Measurements from ENCODE around the gene FAM149B1. TPM values are rescaled to one million over a fixed set of nuclear protein-coding genes. Genes with fewer than 3 reads are reported as not detected.

The FAM149B1 gene
- polyA plus RNA-seq (44.4 and 53.5 TPM in 2 replicates), polyA minus RNA-seq (43.6 and 46.0 TPM in 2 replicates)

DNA sequence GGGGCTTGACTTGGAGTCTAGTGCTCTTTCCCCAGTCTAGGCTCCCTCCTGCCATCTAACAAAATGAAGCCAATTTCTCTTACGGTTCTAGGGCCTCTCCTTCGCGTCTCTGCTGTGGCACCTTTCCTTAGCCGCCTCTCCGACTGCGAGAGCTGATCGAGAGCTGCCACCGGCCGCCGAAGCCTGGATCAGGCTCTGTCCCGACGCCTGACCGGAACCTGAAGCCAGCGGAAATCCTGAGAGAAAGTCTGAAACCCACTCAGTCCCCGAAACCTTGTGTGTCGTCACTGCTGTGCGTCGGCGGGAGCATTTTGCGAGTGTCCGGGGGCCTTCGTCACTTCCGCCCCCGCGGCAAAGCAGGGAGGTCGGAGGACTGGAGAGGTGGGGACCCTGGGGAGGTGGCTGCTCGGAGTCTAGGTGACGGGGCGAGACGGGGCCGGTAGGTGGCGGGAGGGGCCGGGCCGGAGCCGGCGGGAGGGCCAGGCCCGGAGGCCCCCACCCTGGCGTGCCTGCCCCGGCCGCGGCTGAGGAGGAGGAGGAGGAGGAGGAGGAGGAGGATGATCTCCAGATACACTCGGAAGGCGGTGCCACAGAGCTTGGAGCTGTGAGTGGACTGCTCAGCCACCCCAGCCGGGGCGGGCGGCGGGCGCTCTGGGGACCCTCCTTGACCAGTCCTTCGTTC is at the start of gene FAM149B1, which contains the start of gene ECD:
TSS of gene FAM149B1 (plus strand) at position 337 of the 682 bp plus-strand sequence. CDS start at position 558, 221 bp downstream.
TSS of gene ECD (minus strand) at position 226 of the 682 bp plus-strand sequence. CDS start 4,071 bp downstream, outside the sequence.
- Histone ChIP-seq H2AFZ (ENCODE audit: low read depth, low read length) (peak within 1 kb of the TSS; percentile 85), H4K20me1 (ENCODE audit: insufficient read depth) (no peaks in the 10 kb centered on the region), H3K9me3 (ENCODE audit: low read length) (no peaks in the 10 kb centered on the region), H3K4me3 (ENCODE audit: low read length) (peak within 1 kb of the TSS; percentile 90), H3K27ac (ENCODE audit: low read length) (peak within 1 kb of the TSS; percentile 98), H3K9me2 (ENCODE audit: insufficient read depth, low read length) (no peaks in the 10 kb centered on the region), H3K27me3 (ENCODE audit: insufficient read depth, low read depth, low read length) (no peaks in the 10 kb centered on the region), H3K79me2 (replicated peaks; ENCODE audit: insufficient read depth, low read length) (peaks cover 48% of the 10 kb centered on the region), H3F3A (ENCODE audit: insufficient read depth, low read length, poor library complexity, severe bottlenecking) (peaks cover 5% of the 10 kb centered on the region), H3K4me2 (ENCODE audit: low read length) (peak within 1 kb of the TSS; percentile 94), H3K9ac (ENCODE audit: low read length) (peak within 1 kb of the TSS; percentile 97), H3K36me3 (ENCODE audit: insufficient read depth, low read length) (peaks cover 3% of the 10 kb centered on the region)
- TF ChIP-seq SMC3 (conservative IDR thresholded peaks at IDR 0.05; ENCODE audit: poor library complexity) (no peak), POLR2AphosphoS5 (IDR thresholded peaks at IDR 0.05) (peak; percentile 98), EZH2 (IDR thresholded peaks at IDR 0.05; ENCODE audit: borderline replicate concordance, insufficient read depth, low read length, poor library complexity, severe bottlenecking) (no peak), MXI1 (conservative IDR thresholded peaks at IDR 0.05; ENCODE audit: poor library complexity, severe bottlenecking) (peak; percentile 68), EP300 (conservative IDR thresholded peaks at IDR 0.05; ENCODE audit: poor library complexity, severe bottlenecking) (peak; percentile 73), RAD21 (conservative IDR thresholded peaks at IDR 0.05) (no peak), TAF1 (IDR thresholded peaks at IDR 0.05; ENCODE audit: low read depth) (peak; percentile 92)
- TF ChIP-seq, protein P1, sequence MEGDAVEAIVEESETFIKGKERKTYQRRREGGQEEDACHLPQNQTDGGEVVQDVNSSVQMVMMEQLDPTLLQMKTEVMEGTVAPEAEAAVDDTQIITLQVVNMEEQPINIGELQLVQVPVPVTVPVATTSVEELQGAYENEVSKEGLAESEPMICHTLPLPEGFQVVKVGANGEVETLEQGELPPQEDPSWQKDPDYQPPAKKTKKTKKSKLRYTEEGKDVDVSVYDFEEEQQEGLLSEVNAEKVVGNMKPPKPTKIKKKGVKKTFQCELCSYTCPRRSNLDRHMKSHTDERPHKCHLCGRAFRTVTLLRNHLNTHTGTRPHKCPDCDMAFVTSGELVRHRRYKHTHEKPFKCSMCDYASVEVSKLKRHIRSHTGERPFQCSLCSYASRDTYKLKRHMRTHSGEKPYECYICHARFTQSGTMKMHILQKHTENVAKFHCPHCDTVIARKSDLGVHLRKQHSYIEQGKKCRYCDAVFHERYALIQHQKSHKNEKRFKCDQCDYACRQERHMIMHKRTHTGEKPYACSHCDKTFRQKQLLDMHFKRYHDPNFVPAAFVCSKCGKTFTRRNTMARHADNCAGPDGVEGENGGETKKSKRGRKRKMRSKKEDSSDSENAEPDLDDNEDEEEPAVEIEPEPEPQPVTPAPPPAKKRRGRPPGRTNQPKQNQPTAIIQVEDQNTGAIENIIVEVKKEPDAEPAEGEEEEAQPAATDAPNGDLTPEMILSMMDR (IDR thresholded peaks at IDR 0.05; ENCODE audit: poor library complexity, severe bottlenecking) = peak; percentile 53
- TF ChIP-seq, protein P2, sequence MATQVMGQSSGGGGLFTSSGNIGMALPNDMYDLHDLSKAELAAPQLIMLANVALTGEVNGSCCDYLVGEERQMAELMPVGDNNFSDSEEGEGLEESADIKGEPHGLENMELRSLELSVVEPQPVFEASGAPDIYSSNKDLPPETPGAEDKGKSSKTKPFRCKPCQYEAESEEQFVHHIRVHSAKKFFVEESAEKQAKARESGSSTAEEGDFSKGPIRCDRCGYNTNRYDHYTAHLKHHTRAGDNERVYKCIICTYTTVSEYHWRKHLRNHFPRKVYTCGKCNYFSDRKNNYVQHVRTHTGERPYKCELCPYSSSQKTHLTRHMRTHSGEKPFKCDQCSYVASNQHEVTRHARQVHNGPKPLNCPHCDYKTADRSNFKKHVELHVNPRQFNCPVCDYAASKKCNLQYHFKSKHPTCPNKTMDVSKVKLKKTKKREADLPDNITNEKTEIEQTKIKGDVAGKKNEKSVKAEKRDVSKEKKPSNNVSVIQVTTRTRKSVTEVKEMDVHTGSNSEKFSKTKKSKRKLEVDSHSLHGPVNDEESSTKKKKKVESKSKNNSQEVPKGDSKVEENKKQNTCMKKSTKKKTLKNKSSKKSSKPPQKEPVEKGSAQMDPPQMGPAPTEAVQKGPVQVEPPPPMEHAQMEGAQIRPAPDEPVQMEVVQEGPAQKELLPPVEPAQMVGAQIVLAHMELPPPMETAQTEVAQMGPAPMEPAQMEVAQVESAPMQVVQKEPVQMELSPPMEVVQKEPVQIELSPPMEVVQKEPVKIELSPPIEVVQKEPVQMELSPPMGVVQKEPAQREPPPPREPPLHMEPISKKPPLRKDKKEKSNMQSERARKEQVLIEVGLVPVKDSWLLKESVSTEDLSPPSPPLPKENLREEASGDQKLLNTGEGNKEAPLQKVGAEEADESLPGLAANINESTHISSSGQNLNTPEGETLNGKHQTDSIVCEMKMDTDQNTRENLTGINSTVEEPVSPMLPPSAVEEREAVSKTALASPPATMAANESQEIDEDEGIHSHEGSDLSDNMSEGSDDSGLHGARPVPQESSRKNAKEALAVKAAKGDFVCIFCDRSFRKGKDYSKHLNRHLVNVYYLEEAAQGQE (IDR thresholded peaks at IDR 0.05; ENCODE audit: borderline replicate concordance) = peak; percentile 47

DNA sequence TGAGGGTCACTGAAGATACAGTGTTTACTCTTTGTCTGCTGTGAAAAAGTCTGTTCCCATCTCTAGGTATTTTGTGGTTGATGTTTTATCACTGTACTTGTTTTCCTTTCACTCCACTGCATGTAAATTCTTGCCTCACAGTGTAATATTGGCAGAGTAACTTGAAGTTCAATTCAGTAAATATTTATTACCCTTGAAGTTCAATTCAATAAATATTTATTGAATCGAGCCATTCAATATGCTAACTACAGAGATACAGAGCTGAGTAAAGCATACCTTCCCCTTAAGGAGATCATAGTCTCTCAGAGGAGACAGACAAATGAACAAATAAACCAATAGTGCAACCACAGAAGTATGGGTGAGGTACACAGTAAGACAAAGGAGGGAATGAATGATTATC is 48.5 kb upstream of the FAM149B1 start:
- H3K9me3 ChIP-seq (ENCODE audit: low read length) = no peaks in the 10 kb centered on the region
- H3F3A ChIP-seq (ENCODE audit: insufficient read depth, low read length, poor library complexity, severe bottlenecking) = no peaks in the 10 kb centered on the region
- H3K4me3 ChIP-seq (ENCODE audit: low read length) = no peak overlapping the region
- no peak overlapping the region for H3K9ac ChIP-seq (ENCODE audit: low read length)
- no peaks in the 10 kb centered on the region for H3K79me2 ChIP-seq (replicated peaks; ENCODE audit: insufficient read depth, low read length)
- H2AFZ ChIP-seq (ENCODE audit: low read depth, low read length) = no peak overlapping the region
- no peaks in the 10 kb centered on the region for H3K27me3 ChIP-seq (ENCODE audit: insufficient read depth, low read depth, low read length)
- no peaks in the 10 kb centered on the region for H4K20me1 ChIP-seq (ENCODE audit: insufficient read depth)
- TF ChIP-seq MXI1 (conservative IDR thresholded peaks at IDR 0.05; ENCODE audit: poor library complexity, severe bottlenecking) = no peak
- no peak for TF ChIP-seq EZH2 (IDR thresholded peaks at IDR 0.05; ENCODE audit: borderline replicate concordance, insufficient read depth, low read length, poor library complexity, severe bottlenecking)
- no peak for TF ChIP-seq TAF1 (IDR thresholded peaks at IDR 0.05; ENCODE audit: low read depth)
- TF ChIP-seq, protein P2 (IDR thresholded peaks at IDR 0.05; ENCODE audit: borderline replicate concordance) = no peak
- TF ChIP-seq RAD21 (conservative IDR thresholded peaks at IDR 0.05) = no peak
- TF ChIP-seq EP300 (conservative IDR thresholded peaks at IDR 0.05; ENCODE audit: poor library complexity, severe bottlenecking) = no peak
- no peak for TF ChIP-seq POLR2AphosphoS5 (IDR thresholded peaks at IDR 0.05)
- no peak for TF ChIP-seq SMC3 (conservative IDR thresholded peaks at IDR 0.05; ENCODE audit: poor library complexity)
- TF ChIP-seq, protein P1 (IDR thresholded peaks at IDR 0.05; ENCODE audit: poor library complexity, severe bottlenecking) = no peak
- H3K9me2 ChIP-seq (ENCODE audit: insufficient read depth, low read length) = no peaks in the 10 kb centered on the region
- no peak overlapping the region for H3K4me2 ChIP-seq (ENCODE audit: low read length)
- H3K36me3 ChIP-seq (ENCODE audit: insufficient read depth, low read length) = no peaks in the 10 kb centered on the region
- no peak overlapping the region for H3K27ac ChIP-seq (ENCODE audit: low read length)

All from neural cell (in vitro differentiated cells).